CD4-positive, alpha-beta T cell treated with Interleukin-17A for 1 hour (primary cell): ENCODE data around the gene PIN4.
"Not testable (repeated sequence)": the region's sequence is repeated elsewhere in the genome, so short reads cannot be mapped to it uniquely, and the experiment has no call there.

Source experiments
- DNase-seq: peaks from one replicate; pipeline ENCODE4 v3.0.0-alpha.2; 2020

The PIN4 gene

DNA sequence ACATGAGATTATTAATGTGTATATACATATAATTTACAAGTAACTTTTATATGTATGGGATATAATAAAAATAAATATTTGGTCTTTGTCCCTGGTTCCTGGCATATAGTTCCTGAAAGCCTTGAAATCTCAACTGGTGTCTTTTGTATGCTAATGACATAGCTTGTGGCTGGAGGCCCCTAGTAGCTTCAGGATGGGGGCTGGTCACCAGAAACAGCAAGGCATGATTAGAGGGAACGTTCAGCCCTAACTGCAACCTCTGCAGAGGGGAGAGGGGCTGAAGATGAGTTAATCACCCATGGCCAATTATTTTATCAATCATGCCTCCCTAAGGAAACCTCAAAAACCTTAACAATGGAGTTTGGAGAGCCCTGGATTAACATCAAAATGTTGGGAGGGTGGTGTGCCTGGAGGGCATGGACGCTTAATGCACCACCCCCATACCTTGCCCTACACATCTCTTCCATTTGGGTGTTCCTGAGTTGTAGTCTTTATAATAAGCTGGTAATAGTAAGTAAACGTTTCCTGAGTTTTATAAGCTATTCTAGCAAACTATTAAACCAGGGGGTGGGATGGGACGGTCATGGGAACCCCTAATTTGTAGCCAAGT is 21.3 kb downstream of the PIN4 start:
- DNase-seq = no peak

DNA sequence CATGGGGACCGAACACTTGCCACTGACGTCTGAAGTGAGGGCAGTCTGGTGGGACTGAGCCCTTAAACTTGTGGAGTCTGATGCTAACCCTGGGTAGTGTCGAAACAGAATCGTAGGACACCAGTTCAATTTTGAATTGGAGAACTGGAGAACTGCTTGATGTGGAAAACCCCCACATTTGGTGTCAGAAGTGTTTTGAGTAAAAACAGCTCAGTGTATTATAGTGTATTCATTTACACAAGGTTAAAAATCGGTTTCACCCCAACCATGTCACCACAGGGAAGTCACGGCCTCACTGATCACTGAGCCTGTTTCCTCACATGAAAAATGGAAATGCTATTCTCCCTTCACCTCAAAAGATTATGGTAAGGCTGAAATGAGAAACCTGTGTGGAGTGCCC is 21.9 kb downstream of the PIN4 start:
- no peak for DNase-seq

DNA sequence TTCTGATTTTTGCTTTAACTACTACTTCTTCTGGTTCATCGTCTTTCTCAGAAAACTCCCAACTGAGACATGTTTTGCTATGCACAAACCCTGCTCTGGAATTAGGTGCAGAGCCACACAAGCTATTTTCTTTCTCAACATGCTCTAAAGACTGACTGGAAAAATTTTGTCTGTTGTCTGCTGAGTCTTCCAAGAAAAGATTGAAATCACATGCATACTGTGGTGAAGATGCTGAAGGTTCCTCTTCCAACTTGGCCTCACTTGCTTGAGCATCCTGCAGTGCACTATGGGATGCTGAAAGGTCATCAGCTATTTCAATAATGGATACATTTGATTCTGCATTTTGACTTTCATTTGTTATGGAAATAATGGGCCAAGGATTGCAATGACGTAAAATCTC is 24.1 kb downstream of the PIN4 start:
- DNase-seq = no peak

DNA sequence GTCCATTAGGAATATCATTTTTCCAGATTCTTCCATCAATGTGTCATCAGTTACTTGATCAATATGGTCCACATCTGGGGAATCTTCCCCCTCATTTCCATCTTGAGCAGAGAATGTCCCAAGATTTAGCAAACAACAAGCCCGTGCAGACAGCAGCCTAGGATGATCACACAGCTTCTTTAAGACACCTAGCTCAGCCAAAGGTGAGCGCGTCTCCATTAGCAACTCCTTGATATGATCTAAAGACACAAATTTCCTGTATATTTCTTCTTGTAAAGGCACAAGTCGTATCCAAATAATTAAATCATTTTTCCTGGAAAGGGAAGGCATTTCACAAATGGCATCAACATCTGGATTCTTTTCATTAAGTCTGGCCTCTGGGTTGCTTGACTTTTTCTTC is 25.8 kb downstream of the PIN4 start:
- DNase-seq = no peak

DNA sequence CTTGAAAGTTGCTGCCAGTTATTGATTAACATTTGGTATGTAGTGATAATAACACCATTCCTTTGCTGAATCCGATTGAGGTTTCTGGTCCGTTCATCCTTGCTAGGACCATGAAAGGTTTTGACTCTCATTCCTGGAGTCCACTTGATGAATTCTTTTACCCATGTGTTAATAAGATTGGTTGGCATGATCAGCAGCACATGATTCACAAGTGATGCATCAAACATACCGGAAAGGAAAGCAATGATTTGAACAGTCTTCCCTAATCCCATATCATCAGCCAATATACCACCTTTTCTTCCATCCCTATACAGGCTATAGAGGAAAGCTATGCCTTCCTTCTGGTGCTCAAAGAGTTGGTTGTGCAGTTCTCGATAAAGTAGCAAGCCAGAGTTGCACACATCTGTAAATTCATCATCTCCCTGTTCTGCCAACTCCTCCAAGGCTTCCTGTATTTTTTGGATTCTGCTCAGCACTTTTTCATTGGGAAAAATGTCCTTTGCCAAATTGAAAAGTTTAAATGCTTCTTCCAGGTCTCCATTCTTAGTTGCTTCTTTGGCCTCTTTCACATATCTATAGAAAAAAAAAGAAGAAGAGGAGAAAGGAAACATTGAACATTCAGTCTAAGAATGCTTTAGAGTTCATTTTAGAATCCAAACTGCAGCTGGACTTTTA is 26.7 kb downstream of the PIN4 start:
- no peak for DNase-seq

DNA sequence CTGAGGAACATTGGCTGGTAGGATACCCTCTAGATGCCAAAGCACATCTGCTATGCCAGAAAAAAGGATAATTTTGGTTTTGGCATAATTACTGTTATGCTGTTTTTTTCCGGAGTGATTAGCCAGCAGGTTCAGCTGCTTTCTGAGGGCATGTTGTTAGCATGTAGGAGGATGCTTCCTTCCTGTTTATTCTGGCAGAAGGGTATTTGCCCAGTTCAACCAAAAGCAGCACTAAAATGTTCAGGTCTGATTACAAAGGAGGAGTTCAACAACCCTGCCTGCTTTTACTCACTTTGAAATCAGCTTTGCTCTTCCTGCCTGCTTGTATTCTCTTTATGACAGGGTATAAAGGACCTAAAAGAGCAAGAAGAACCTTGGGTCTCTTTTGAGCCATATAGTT is 35.4 kb downstream of the PIN4 start:
- no peak for DNase-seq

DNA sequence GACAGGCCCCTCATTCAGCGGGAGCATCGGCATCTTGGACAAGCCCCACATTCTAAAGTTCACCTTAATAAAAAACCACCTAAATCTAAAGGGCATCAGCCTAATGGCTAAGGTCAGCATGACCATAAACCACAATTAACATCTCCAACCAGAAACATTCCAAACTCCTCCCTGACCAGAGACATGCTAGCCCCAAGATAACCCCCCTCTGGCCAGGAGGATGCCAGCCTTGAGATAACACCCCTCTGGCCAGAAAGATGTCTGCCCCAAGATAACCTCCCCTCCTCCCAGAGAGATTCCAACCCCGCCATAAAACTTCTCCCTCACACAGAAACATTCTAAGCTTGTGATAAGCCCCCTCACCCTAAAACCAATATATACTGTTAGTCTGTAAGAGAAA is 38.8 kb downstream of the PIN4 start:
- DNase-seq = not testable (repeated sequence)

DNA sequence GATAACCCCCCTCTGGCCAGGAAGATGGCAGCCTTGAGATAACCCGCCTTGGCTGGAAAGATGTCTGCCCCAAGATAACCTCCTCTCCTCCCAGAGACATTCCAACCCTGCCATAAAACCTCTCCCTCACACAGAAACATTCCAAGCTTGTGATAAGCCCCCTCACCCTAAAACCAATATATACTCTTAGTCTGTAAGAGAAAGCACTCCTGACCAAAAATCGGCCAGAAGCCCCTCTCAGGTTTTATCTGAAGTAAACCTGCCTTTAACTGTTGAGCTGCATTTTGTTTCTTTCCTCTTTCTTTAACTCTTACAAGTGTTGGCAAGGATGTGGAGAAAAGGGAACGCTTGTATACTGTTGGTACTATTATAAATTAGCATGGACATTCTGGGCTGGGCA is 48.7 kb downstream of the PIN4 start:
- DNase-seq = no peak

DNA sequence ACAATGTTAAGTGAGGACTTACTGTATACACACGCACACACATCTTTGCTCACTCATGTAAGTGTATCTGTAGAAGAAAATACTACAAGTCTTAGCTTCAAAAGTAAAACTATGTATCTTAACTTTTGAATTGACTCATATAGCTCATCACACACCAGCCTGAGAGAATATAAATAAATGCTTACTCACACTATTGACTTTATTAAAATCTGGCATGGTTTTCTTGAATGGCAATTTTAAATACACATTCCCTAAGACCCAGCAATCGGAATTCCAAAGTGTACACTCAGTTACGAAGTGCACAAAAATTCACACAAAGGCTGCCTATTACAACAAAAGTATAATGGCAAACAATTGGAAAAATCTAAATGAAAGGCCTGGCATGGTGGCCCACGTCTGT is 55.3 kb downstream of the PIN4 start:
- no peak for DNase-seq

DNA sequence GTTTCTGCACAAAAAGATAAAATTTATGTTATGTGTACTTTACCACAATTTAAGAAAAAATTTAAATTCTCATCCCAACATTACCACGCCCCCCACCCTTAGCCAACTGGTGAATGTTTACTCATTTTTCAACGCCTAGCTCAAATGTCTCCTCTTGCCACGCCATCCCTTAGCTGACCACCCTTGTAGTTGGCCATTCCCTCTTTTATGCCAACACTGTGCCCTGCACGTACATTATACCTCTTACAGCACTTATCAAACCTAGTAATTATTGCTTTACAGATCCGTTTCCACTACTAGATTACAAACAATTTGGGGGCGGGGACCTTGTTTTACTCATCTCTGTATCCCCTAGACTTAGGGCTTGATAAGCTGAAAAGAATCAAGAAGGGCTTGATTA is 56.6 kb downstream of the PIN4 start:
- no peak for DNase-seq

DNA sequence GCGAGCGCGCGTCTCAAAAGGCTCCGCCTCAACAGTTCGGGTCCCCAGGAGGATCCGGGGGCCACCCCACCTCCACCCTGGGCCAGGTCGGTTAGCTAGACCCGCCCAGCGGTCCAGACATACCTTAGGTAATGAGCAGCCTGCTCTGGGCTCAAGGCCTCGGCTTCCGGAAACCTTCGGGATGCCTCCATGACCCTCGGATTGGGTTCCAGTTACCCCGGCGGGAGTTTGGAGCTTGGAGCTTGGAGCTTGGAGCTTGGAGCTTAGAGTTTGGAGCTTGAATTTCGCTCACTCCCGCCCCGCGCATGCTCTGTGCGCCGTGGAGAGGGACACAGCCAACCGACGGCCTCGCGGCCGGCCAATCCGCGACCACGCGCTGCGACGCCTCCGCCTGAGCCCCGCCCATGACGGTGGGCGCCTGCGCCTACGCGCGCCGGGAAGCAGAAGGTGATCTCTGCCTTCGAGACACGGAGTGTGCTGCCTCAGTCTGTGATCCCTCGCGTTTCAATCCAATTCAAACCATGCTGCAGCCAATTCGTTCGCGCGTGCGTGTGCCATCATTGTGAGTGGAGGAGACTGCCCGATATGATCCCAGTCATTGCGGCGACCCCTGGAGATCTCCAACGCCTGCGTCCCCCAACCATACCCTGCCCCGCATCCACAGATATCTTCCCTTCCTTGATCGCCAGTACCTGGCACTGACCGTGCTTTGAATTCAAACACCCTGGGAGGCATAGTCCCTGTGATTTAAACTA is 57.3 kb downstream of the PIN4 start, which contains the start of gene ERCC6L:
ERCC6L (minus strand) TSS at position 307 of the 755 bp plus-strand sequence; CDS start at position 191, 116 bp downstream.
- peak; percentile 89 for DNase-seq

DNA sequence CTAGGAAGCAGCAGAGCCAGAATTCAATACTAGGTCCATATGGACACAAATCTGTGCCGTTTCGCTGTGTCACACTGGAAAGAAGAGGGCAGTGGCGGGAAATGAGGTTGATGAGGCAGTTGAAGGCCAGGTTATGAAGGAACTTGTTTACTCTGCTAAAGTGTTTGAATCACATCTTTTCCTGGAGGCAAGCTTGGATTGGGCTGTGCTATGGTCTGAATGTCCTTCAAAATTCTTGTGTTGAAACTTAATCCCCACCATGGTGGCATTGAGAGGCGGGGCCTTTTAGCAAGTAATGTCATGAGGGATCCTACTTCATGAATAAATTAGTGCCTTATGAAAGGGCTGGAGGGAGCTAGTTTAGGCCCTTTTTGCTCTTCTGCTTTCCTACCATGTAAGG is 59.4 kb downstream of the PIN4 start:
- no peak for DNase-seq

DNA sequence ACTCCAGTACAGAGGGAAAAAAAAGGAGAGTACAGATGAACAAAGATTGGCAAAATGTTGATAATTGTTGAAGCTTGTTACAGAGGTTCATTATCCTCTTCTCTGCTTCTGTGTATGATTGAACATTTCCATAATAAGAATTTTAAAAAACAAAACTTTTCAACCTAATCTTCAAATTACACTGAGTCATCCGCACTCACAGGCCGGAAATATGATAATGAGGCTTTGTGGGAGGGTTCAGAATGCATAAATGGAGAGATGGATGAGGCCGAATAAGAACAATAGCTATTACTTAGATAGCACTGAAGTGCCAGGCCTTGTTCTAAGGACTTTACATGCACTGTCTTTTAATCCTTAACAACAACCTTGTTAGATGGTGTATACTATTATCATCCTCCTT is 61.9 kb downstream of the PIN4 start:
- DNase-seq = no peak

DNA sequence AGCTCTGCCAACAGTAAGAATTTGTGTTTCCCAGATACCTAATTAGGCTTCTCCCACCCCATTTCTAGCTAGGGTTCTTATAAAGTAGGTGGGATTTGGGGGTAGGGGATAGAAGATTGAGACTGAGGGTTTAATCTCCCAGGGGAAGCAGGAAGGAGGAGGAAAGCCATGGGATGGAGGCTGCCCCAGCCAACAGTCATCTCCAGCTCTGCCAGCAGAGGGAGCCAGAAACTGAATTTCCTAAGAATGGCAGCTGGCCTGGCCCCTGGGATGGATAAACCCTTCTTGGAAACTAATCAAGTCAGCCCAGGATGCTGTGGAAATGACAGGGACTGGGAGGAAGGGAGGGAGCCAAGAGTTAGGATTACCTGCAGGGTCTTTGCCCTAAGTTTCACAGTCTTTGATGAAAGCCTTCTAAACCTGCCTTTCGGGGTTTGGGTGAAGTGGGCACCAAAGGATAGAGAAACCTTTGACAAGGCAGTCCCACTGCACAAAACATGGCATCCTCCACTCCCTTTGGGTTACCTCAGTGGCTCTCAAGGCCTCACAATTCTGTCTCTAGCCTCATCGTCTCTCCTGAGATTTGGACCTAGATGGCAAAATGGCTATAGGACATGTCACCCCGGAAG is 64.0 kb downstream of the PIN4 start:
- peak; percentile 38 for DNase-seq

DNA sequence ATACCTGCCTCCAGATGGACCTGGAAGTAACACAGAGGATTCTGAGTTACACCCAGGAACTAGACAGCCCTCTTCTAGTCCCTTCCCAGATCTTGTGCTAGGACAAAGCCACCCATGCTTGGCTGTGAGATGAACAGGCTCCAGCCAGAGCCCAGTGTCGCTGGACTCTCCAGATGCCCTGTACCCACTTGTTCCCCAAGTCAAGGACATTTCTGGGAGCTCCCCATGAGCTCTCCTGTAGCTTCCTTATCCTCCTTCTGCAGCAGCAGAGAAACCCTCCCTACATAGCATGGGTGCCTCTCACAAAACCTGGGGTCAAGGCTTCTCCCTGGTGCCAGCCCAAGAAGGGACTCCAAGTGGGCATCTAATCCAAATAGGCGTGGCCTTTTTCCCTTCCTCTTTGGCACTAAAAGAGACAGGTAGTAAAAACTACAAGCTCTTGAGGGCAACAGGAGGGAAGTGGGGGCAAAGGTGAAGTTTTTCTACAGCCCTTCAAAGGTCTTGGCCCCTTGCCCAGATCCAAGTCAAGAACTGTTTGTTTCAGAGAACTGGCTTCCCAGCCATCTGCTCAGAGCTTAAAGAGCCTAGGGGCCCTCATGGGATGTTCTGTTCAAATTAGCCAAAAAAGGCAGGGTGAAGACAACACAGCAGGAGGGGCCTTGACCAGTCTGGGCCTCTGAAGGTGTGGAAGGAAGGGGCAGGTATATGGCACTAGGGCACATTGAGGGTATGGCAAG is 65.8 kb downstream of the PIN4 start:
- DNase-seq = no peak
